HepG2 (cell line): ENCODE measurements around the gene TNS4. TPM values are rescaled to one million over a fixed set of nuclear protein-coding genes. Genes with fewer than 3 reads are reported as not detected.

Source experiments
- ATAC-seq: fragments of 200-7000 bp; cut with Tn5 transposase; 3 replicates; pipeline ENCODE4 v1.9.1; 2020; ENCODE audit warnings: mild to moderate bottlenecking, moderate library complexity
- BruUV-seq: library from RNA; stranded (reverse); fragments of 400-500 nt; replicated peaks from 2 replicates; lab custom pipeline; 2021; lab: Mats Ljungman, UMichigan
- CTCF ChIA-PET: fragments of 300-600 bp; formaldehyde crosslinking; extraction: SDS; loops from one replicate; lab custom pipeline; 2021; ENCODE audit warnings: low total read pairs, inconsistent platforms, low intra/inter-chr PET ratio; lab: Yijun Ruan, JAX
- POLR2A ChIA-PET: fragments of 350-600 bp; sonication (Branson Sonifier 250); formaldehyde crosslinking; loops from one replicate; lab custom pipeline; 2020; ENCODE audit warnings: antibody characterized with exemption, inconsistent platforms; lab: Yijun Ruan, JAX
- DNase-seq: peaks from one replicate; pipeline ENCODE4 v3.0.0-alpha.2; 2015; ENCODE audit warnings: low spot score
- FAIRE-seq: peaks from 3 replicates; lab custom pipeline; 2011; peaks lifted over from hg19 to GRCh38; lab: Jason Lieb, UNC
- H2AFZ ChIP-seq: one replicate; pipeline ENCODE4 v1.6.1; 2011; ENCODE audit warnings: low read length, inconsistent platforms
- H3K27ac ChIP-seq: fragments of 300-600 bp; 3 replicates; pipeline ENCODE4 v1.8.0; 2011; ENCODE audit warnings: mixed run types, mild to moderate bottlenecking, mixed read lengths, low read length, inconsistent platforms; ENCODE audit not compliant: insufficient read depth; ENCODE audit errors: extremely low read length
- H3K27me3 ChIP-seq, 2 experiments: fragments of 200-600 bp in 1 of 2; 2 replicates in 1 of 2; 3 replicates in 1 of 2; pipeline versions ENCODE4 v1.6.0 to v1.8.0; 2011; ENCODE audit warnings: low read length in 2 of 2, mild to moderate bottlenecking in 2 of 2, moderate library complexity in 2 of 2, inconsistent platforms in 1 of 2; ENCODE audit not compliant: insufficient read depth in 2 of 2, control insufficient read depth in 1 of 2
- H3K36me3 ChIP-seq, 2 experiments: fragments of 200-600 bp in 1 of 2; replicated peaks in 1 of 2; 2 replicates in 1 of 2; 3 replicates in 1 of 2; pipeline versions ENCODE4 v1.5.1 to v1.8.0; 2011; ENCODE audit warnings: low read length in 2 of 2, inconsistent platforms in 1 of 2; ENCODE audit not compliant: insufficient read depth in 2 of 2, control insufficient read depth in 1 of 2
- H3K4me1 ChIP-seq: 2 replicates; pipeline ENCODE4 v1.5.1; 2012; ENCODE audit warnings: low read length, inconsistent platforms; ENCODE audit not compliant: insufficient read depth
- H3K4me2 ChIP-seq: 2 replicates; pipeline ENCODE4 v1.6.0; 2011; ENCODE audit warnings: low read depth, low read length, inconsistent platforms
- H3K4me3 ChIP-seq, 3 experiments: fragments of 200-600 bp in 1 of 3; sonication (generic), shearing (Covaris generic) in 1 of 3; replicated peaks in 1 of 3; 2 replicates each; pipeline ENCODE4 v1.5.1; 2011 to 2016; ENCODE audit warnings: low read length in 3 of 3, inconsistent platforms in 2 of 3, low read depth in 2 of 3, mild to moderate bottlenecking in 2 of 3, control low read depth in 1 of 3, mixed read lengths in 1 of 3; ENCODE audit not compliant: insufficient read depth in 1 of 3
- H3K79me2 ChIP-seq: one replicate; pipeline ENCODE4 v1.6.1; 2011; ENCODE audit warnings: low read length, inconsistent platforms; ENCODE audit not compliant: insufficient read depth
- H3K9ac ChIP-seq: 2 replicates; pipeline ENCODE4 v1.6.0; 2011; ENCODE audit warnings: mild to moderate bottlenecking, low read depth, low read length, inconsistent platforms; ENCODE audit not compliant: insufficient read depth
- H3K9me3 ChIP-seq: 2 replicates; pipeline ENCODE4 v1.5.1; 2012; ENCODE audit warnings: mild to moderate bottlenecking, low read length
- H4K20me1 ChIP-seq: 2 replicates; pipeline ENCODE4 v1.6.0; 2011; ENCODE audit warnings: inconsistent platforms, mild to moderate bottlenecking, low read length, moderate library complexity; ENCODE audit not compliant: insufficient read depth
- ATF6 ChIP-seq: sonication (generic); formaldehyde crosslinking; conservative IDR thresholded peaks from 2 replicates; pipeline ENCODE4 v1.4.0; 2020; ENCODE audit warnings: missing genetic modification reagents
- KLF13 ChIP-seq: sonication (generic); formaldehyde crosslinking; IDR thresholded peaks from 2 replicates; pipeline ENCODE4 v1.4.0; 2020; ENCODE audit warnings: mild to moderate bottlenecking, missing genetic modification reagents
- NFE2L1 ChIP-seq: sonication (generic); formaldehyde crosslinking; IDR thresholded peaks from 2 replicates; pipeline ENCODE4 v1.4.0; 2020; ENCODE audit warnings: missing genetic modification reagents, mild to moderate bottlenecking, borderline replicate concordance
- TEAD3 ChIP-seq: optimal IDR thresholded peaks from 2 replicates; pipeline ENCODE3; 2016; ENCODE audit warnings: borderline replicate concordance
- ZNF17 ChIP-seq: sonication (generic); formaldehyde crosslinking; IDR thresholded peaks from 2 replicates; pipeline ENCODE4 v1.5.0; 2020; ENCODE audit warnings: mild to moderate bottlenecking, missing genetic modification reagents
- WGBS: methylation state at CpG from one replicate; pipeline ENCODE4 v1.1.6; 2017; ENCODE audit warnings: low lambda C conversion rate; 5-methylcytosine and 5-hydroxymethylcytosine counted together
- in situ Hi-C: cut with HindIII; loops from 2 replicates; pipeline ENCODE4 v1.10.0; 2017; ENCODE audit warnings: low pct_unique_long_range_greater_than_20kb; ENCODE audit not compliant: extremely low pct_ligation_motif_present
- intact Hi-C: fragments of 100-400 bp; cut with micrococcal nuclease; formaldehyde crosslinking; loops from one replicate; pipeline ENCODE4 v1.10.0; 2022; ENCODE audit not compliant: unreplicated experiment
- polyA plus RNA-seq, 8 experiments: library from polyadenylated mRNA; depleted of rRNA in 3 of 8; stranded (reverse) in 7 of 8; unstranded in 1 of 8; fragments of >200 nt; fragmentation: Illumina TruSeq in 4 of 8; extraction: Trizol in 4 of 8; gene quantifications; 2 replicates each; pipeline versions ENCODE4 v1.2.1 to v1.2.3, GENCODE V29; 2011 to 2016; ENCODE audit warnings: low read depth in 4 of 8, missing spikeins in 1 of 8, mixed read lengths in 1 of 8; ENCODE audit not compliant: insufficient read depth in 1 of 8
- total RNA-seq, 5 experiments: library from RNA; depleted of rRNA; stranded (reverse); fragments of >200 nt; fragmentation: Illumina TruSeq; extraction: Trizol; gene quantifications; 2 replicates each; pipeline ENCODE4 v1.2.3, GENCODE V29; 2016; ENCODE audit warnings: low read depth in 1 of 5
- TF ChIP-seq, protein P1 (sequence below): sonication (generic); formaldehyde crosslinking; IDR thresholded peaks from 2 replicates; pipeline ENCODE4 v1.4.0; 2020; ENCODE audit warnings: missing genetic modification reagents

TNS4 gene
- total and polyA plus RNA-seq, 2 of the 13 experiments (the other 11 are each of a cell fraction or from before 2014, with no cell fraction given): 0.58 to 2.1 TPM

DNA sequence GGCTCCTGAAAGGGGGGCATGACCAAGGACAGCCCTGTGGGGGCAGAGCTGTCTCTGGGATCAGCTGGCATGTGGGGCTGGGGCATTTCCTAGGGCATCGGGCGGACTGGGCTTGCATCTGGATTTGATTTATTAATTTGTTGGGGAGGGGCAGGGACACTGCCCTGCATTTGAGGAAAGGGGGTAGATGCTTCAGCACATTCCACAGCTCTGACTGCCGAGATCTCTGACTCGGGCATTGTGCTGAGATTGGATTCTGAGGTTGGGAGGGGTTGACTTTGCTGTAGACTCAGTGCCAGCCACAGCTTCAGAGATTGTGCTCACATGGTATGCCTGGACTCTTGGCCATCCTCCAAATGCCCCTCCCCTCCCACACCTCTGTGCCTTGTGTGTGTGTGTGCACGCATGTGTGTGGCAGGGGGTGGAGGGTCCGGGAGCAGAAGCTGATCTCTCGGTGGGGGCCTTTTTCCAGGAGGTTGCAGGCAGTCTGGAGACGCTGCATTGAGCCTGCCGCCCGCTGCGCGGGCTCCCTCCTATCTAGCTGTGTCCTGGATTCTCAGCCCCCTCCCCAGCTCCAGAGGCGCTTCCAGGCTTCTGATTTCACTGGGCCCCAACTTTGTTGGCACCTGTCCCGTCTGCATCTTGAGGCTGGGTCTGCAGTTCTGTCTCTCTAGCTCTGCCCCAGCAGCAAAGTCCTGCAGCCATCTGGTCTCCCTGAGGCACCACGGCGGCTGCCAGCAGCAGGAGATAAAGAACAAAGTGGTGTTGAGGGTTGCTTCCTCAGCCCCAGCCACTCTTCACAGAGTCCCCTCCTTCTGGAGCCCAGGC, 43.2 kb downstream of the TNS4 start:
- no TSS peak for BruUV-seq
- in situ Hi-C loops: no loop called here
- FAIRE-seq: no peak
- Histone ChIP-seq H3K4me2 (no peak overlapping the region), H3K4me3 (no peak overlapping the region), H3K79me2 (no peaks in the 10 kb centered on the region), H3K4me1 (peaks cover 41% of the 10 kb centered on the region), H3K36me3 (peaks cover 0 to 9% of the 10 kb centered on the region in 2 experiments; a peak in 3 of 5 replicates), H3K9me3 (no peaks in the 10 kb centered on the region), H4K20me1 (no peaks in the 10 kb centered on the region), H3K27ac (no peak overlapping the region), H3K9ac (no peak overlapping the region), H3K27me3 (peaks cover 0 to 2% of the 10 kb centered on the region in 2 experiments; a peak in 2 of 5 replicates), H2AFZ (no peak overlapping the region)
- ChIA-PET POLR2A (no interaction called here), CTCF (no interaction called here)
- peak; percentile 17; the same call in 1 of the 3 replicates for ATAC-seq
- TF ChIP-seq, protein P1, sequence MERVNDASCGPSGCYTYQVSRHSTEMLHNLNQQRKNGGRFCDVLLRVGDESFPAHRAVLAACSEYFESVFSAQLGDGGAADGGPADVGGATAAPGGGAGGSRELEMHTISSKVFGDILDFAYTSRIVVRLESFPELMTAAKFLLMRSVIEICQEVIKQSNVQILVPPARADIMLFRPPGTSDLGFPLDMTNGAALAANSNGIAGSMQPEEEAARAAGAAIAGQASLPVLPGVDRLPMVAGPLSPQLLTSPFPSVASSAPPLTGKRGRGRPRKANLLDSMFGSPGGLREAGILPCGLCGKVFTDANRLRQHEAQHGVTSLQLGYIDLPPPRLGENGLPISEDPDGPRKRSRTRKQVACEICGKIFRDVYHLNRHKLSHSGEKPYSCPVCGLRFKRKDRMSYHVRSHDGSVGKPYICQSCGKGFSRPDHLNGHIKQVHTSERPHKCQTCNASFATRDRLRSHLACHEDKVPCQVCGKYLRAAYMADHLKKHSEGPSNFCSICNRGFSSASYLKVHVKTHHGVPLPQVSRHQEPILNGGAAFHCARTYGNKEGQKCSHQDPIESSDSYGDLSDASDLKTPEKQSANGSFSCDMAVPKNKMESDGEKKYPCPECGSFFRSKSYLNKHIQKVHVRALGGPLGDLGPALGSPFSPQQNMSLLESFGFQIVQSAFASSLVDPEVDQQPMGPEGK (CRISPR knock-in tag): peak; percentile 44; the same call in 1 of the 2 replicates
- no peak for TF ChIP-seq NFE2L1 (CRISPR knock-in tag)
- TF ChIP-seq ZNF17 (CRISPR knock-in tag): no peak
- TF ChIP-seq ATF6 (CRISPR knock-in tag): no peak
- no peak for TF ChIP-seq KLF13 (CRISPR knock-in tag)
- TF ChIP-seq TEAD3: peak; percentile 25
- peak; percentile 52 for DNase-seq
- intact Hi-C loops: no loop called here
- WGBS: 55% methylated on average over 16 of the region's 16 CpGs
